ENCODE data around the gene TPRN. TPM values are rescaled to one million over a fixed set of nuclear protein-coding genes. Genes with fewer than 3 reads are reported as not detected.
A peak's percentile ranks its signal among the peaks of the same experiment; 100 is the strongest.

Gene TPRN
- total RNA-seq, 2 experiments from 2014 or later, result 5.6 to 5.8 TPM

- H3K27ac Mint-ChIP-seq, result no peak overlapping the region
- peaks cover 12% of the 10 kb centered on the region for H3K4me1 Mint-ChIP-seq
- DNase-seq, result peak; percentile 96
- ChIA-PET CTCF (interaction anchor here (0.6 to 1.6 kb wide), 33 partner anchors 9 to 407 kb away, joined by 3 to 23 read pairs (median 5); partner anchors contain the start of genes CYSRT1, MAN1B1, NELFB and RNF208), POLR2A (interaction anchor here (0.8 to 0.9 kb wide), 4 partner anchors 8 to 109 kb away, joined by 3 to 5 read pairs (median 4); partner anchors contain the start of gene NELFB)
- H3K36me3 Mint-ChIP-seq (ENCODE audit: low read depth), result peaks cover 3% of the 10 kb centered on the region
- no peak overlapping the region for H3K4me3 Mint-ChIP-seq
- intact Hi-C loops (cut with DNase I, micrococcal nuclease), result loop anchor here (1.0 to 5.0 kb wide), 4 partner anchors 13 to 189 kb away; partner anchors contain the start of genes ANAPC2 (in 1 of the 2), NPDC1 (in 1 of the 2), SSNA1 (in 1 of the 2) and TPRN (in 1 of the 2)
- peaks cover 2% of the 10 kb centered on the region for H3K27me3 Mint-ChIP-seq
- peak; percentile 33 for ATAC-seq
- H3K9me3 Mint-ChIP-seq (ENCODE audit: low read depth), result no peaks in the 10 kb centered on the region
These were observed 35.8 kb upstream of the TPRN start for GRCh38 chr9:137236238-137236935.

GRCh38 chr9:137235424-137236237 lies 35.1 kb upstream of the TPRN start:
- intact Hi-C loops (cut with DNase I, micrococcal nuclease), result loop anchor here (1.0 to 5.0 kb wide), 4 partner anchors 12 to 188 kb away; partner anchors contain the start of genes ANAPC2 (in 1 of the 2), NPDC1 (in 1 of the 2), SSNA1 (in 1 of the 2) and TPRN (in 1 of the 2)
- CTCF ChIA-PET, result interaction anchor here (0.6 to 1.6 kb wide), 8 partner anchors 9 to 207 kb away, joined by 3 to 23 read pairs (median 5); partner anchors contain the start of genes CYSRT1, RNF208 and RNF224
- no peaks in the 10 kb centered on the region for H3K9me3 Mint-ChIP-seq (ENCODE audit: low read depth)
- DNase-seq (no peak), ATAC-seq (no peak)
- POLR2A ChIA-PET, result interaction anchor here (0.8 kb wide), 1 partner anchor 9 kb away, joined by 5 read pairs; no protein-coding TSS in a partner anchor
- H3K27ac Mint-ChIP-seq, result no peak overlapping the region
- peaks cover 12% of the 10 kb centered on the region for H3K4me1 Mint-ChIP-seq
- peaks cover 2% of the 10 kb centered on the region for H3K27me3 Mint-ChIP-seq
- no peaks in the 10 kb centered on the region for H3K36me3 Mint-ChIP-seq (ENCODE audit: low read depth)
- no peak overlapping the region for H3K4me3 Mint-ChIP-seq

GRCh38 chr9:137234758-137235423 lies 34.4 kb upstream of the TPRN start:
- intact Hi-C loops (cut with DNase I, micrococcal nuclease), result loop anchor here in 1 of 2 experiments (5.0 kb wide), 1 partner anchor 188 kb away; the partner anchor contains the start of gene NPDC1
- CTCF ChIA-PET, result interaction anchor here (0.6 kb wide), 1 partner anchor 206 kb away, joined by 3 read pairs; no protein-coding TSS in a partner anchor
- DNase-seq, result no peak
- Mint-ChIP-seq H3K27ac (no peak overlapping the region), H3K4me3 (no peak overlapping the region), H3K9me3 (ENCODE audit: low read depth) (no peaks in the 10 kb centered on the region), H3K27me3 (peaks cover 2% of the 10 kb centered on the region), H3K36me3 (ENCODE audit: low read depth) (no peaks in the 10 kb centered on the region), H3K4me1 (peaks cover 12% of the 10 kb centered on the region)
- ATAC-seq, result no peak
- POLR2A ChIA-PET, result no interaction called here

GRCh38 chr9:137234055-137234697 lies 33.6 kb upstream of the TPRN start:
- no peak overlapping the region for H3K4me3 Mint-ChIP-seq

GRCh38 chr9:137233143-137233980 lies 32.8 kb upstream of the TPRN start:
- ATAC-seq (no peak), DNase-seq (no peak)
- Mint-ChIP-seq H3K27me3 (peaks cover 2% of the 10 kb centered on the region), H3K27ac (no peak overlapping the region), H3K36me3 (ENCODE audit: low read depth) (no peaks in the 10 kb centered on the region), H3K9me3 (ENCODE audit: low read depth) (no peaks in the 10 kb centered on the region), H3K4me3 (no peak overlapping the region), H3K4me1 (peaks cover 5% of the 10 kb centered on the region)
- intact Hi-C loops (cut with DNase I, micrococcal nuclease), result no loop called here
- ChIA-PET POLR2A (no interaction called here), CTCF (interaction anchor here (0.6 kb wide), 1 partner anchor 26 kb away, joined by 3 read pairs; no protein-coding TSS in a partner anchor)

More at GRCh38 chr9:137234055-137234697, 33.6 kb upstream of the TPRN start:
- no peaks in the 10 kb centered on the region for H3K9me3 Mint-ChIP-seq (ENCODE audit: low read depth)
- ChIA-PET POLR2A (no interaction called here), CTCF (no interaction called here)
- intact Hi-C loops (cut with DNase I, micrococcal nuclease), result no loop called here
- DNase-seq (no peak), ATAC-seq (no peak)
- H3K4me1 Mint-ChIP-seq, result peaks cover 10% of the 10 kb centered on the region
- H3K36me3 Mint-ChIP-seq (ENCODE audit: low read depth), result no peaks in the 10 kb centered on the region
- H3K27ac Mint-ChIP-seq, result no peak overlapping the region
- peaks cover 2% of the 10 kb centered on the region for H3K27me3 Mint-ChIP-seq

- Mint-ChIP-seq H3K4me3 (no peak overlapping the region), H3K4me1 (peaks cover 7% of the 10 kb centered on the region), H3K9me3 (ENCODE audit: low read depth) (no peaks in the 10 kb centered on the region), H3K27ac (no peak overlapping the region), H3K27me3 (peaks cover 4% of the 10 kb centered on the region), H3K36me3 (ENCODE audit: low read depth) (no peaks in the 10 kb centered on the region)
- ATAC-seq (no peak), DNase-seq (no peak)
- ChIA-PET POLR2A (no interaction called here), CTCF (interaction anchor here (0.6 kb wide), 1 partner anchor 25 kb away, joined by 3 read pairs; no protein-coding TSS in a partner anchor)
- intact Hi-C loops (cut with DNase I, micrococcal nuclease), result no loop called here
These were observed 32.0 kb upstream of the TPRN start for GRCh38 chr9:137232510-137232909.

- intact Hi-C loops (cut with DNase I, micrococcal nuclease), result no loop called here
These were observed 31.6 kb upstream of the TPRN start for GRCh38 chr9:137232101-137232500.

GRCh38 chr9:137231372-137232039 lies 31.0 kb upstream of the TPRN start:
- POLR2A ChIA-PET, result no interaction called here
- CTCF ChIA-PET, result no interaction called here

More at GRCh38 chr9:137232101-137232500, 31.6 kb upstream of the TPRN start:
- DNase-seq (no peak), ATAC-seq (no peak)
- Mint-ChIP-seq H3K4me3 (no peak overlapping the region), H3K36me3 (ENCODE audit: low read depth) (no peaks in the 10 kb centered on the region), H3K4me1 (peaks cover 5% of the 10 kb centered on the region), H3K27ac (no peak overlapping the region), H3K9me3 (ENCODE audit: low read depth) (no peaks in the 10 kb centered on the region), H3K27me3 (peaks cover 4% of the 10 kb centered on the region)
- CTCF ChIA-PET, result no interaction called here
- POLR2A ChIA-PET, result no interaction called here

GRCh38 chr9:137230705-137231371 lies 30.3 kb upstream of the TPRN start, which contains the start of gene SLC34A3:
TSS of gene SLC34A3 (plus strand) at chr9:137230901. CDS start at chr9:137231703, 802 bp downstream.
- CTCF ChIA-PET, result no interaction called here
- no peaks in the 10 kb centered on the region for H3K9me3 Mint-ChIP-seq (ENCODE audit: low read depth)
- no peak for DNase-seq
- POLR2A ChIA-PET, result no interaction called here
- intact Hi-C loops (cut with DNase I, micrococcal nuclease), result no loop called here
- H3K4me3 Mint-ChIP-seq, result no peak within 1 kb of the TSS
- no peaks in the 10 kb centered on the region for H3K36me3 Mint-ChIP-seq (ENCODE audit: low read depth)
- peaks cover 4% of the 10 kb centered on the region for H3K27me3 Mint-ChIP-seq
- no peak for ATAC-seq
- peaks cover 2% of the 10 kb centered on the region for H3K4me1 Mint-ChIP-seq
- no peak within 1 kb of the TSS for H3K27ac Mint-ChIP-seq

More at GRCh38 chr9:137231372-137232039, 31.0 kb upstream of the TPRN start:
- Mint-ChIP-seq H3K4me3 (no peak overlapping the region), H3K27ac (no peak overlapping the region), H3K4me1 (peaks cover 2% of the 10 kb centered on the region), H3K9me3 (ENCODE audit: low read depth) (no peaks in the 10 kb centered on the region), H3K36me3 (ENCODE audit: low read depth) (no peaks in the 10 kb centered on the region), H3K27me3 (peaks cover 4% of the 10 kb centered on the region)
- no peak for ATAC-seq
- intact Hi-C loops (cut with DNase I, micrococcal nuclease), result no loop called here
- DNase-seq, result no peak
